C4-2B (cell line): Measurements from ENCODE around the gene CDH12.

Experiments used
- ZFX ChIP-seq: fragments of 450-650 bp; IDR thresholded peaks from 2 replicates; pipeline ENCODE4 v1.6.1; 2017
- TF ChIP-seq, protein P1 (sequence below): fragments of 450-650 bp; conservative IDR thresholded peaks from 2 replicates; pipeline ENCODE4 v1.5.1; 2017; ENCODE audit warnings: mild to moderate bottlenecking

DNA sequence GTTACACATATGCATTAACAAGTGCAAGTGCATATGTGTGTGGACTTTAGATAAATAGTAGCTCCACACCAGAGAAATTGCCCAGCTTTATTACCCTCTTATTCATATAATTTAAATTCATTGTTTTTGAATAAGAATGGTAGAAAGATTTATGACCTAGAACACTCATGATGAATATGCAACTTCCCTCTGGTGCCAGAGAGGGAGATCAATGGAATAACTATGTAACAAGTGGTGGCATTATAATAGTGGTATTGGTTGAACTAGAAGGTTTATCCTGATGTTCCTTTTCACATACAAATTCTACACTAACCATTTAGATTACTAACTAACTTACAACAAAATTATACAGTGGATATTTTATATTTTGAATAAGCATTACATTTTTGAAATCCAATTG is 607.4 kb downstream of the CDH12 start:
- TF ChIP-seq, protein P1, sequence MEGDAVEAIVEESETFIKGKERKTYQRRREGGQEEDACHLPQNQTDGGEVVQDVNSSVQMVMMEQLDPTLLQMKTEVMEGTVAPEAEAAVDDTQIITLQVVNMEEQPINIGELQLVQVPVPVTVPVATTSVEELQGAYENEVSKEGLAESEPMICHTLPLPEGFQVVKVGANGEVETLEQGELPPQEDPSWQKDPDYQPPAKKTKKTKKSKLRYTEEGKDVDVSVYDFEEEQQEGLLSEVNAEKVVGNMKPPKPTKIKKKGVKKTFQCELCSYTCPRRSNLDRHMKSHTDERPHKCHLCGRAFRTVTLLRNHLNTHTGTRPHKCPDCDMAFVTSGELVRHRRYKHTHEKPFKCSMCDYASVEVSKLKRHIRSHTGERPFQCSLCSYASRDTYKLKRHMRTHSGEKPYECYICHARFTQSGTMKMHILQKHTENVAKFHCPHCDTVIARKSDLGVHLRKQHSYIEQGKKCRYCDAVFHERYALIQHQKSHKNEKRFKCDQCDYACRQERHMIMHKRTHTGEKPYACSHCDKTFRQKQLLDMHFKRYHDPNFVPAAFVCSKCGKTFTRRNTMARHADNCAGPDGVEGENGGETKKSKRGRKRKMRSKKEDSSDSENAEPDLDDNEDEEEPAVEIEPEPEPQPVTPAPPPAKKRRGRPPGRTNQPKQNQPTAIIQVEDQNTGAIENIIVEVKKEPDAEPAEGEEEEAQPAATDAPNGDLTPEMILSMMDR = no peak
- TF ChIP-seq ZFX = no peak
